ENCODE results near the gene NLGN1. TPM values are rescaled to one million over a fixed set of nuclear protein-coding genes. Genes with fewer than 3 reads are reported as not detected.

The NLGN1 gene
- total RNA-seq, 1 experiment from 2014 or later = not detected

- H3K4me2 ChIP-seq (ENCODE audit: low read length) = no peak overlapping the region
- no peaks in the 10 kb centered on the region for H3K4me1 ChIP-seq (ENCODE audit: control insufficient read depth in 1 of 2, insufficient read depth in 2 of 2, low read length in 2 of 2)
- no peak overlapping the region for H2AFZ ChIP-seq (ENCODE audit: low read depth, low read length, poor library complexity, severe bottlenecking)
- no TSS peak for BruUV-seq (replicated peaks)
- no peak for DNase-seq (ENCODE audit: low read depth, low spot score)
- H3K9ac ChIP-seq (ENCODE audit: low read length) = no peak overlapping the region
- H3K79me2 ChIP-seq (ENCODE audit: insufficient read depth, low read length) = no peaks in the 10 kb centered on the region
- no peak overlapping the region for H3K27ac ChIP-seq (ENCODE audit: low read depth, low read length)
- intact Hi-C loops (cut with micrococcal nuclease) = no loop called here
- ChIA-PET RAD21 (ENCODE audit: low non-redundant PET in 1 of 2, low total read pairs in 2 of 2, uncharacterized antibody in 2 of 2, unreplicated experiment in 2 of 2) (no interaction called here), CTCF (no interaction called here), POLR2A (no interaction called here)
- no peaks in the 10 kb centered on the region; the same call in 1 of the 2 replicates for H3K9me2 ChIP-seq (ENCODE audit: insufficient read depth)
- H3K9me3 ChIP-seq (ENCODE audit: control insufficient read depth in 1 of 2, insufficient read depth in 1 of 2, low read depth in 1 of 2, low read length in 2 of 2) = no peaks in the 10 kb centered on the region
- no peaks in the 10 kb centered on the region for H3K36me3 ChIP-seq (ENCODE audit: control insufficient read depth in 1 of 2, insufficient read depth in 2 of 2, low read length in 2 of 2)
- H4K20me1 ChIP-seq (ENCODE audit: insufficient read depth) = no peaks in the 10 kb centered on the region
- ATAC-seq = no peak
- no peak overlapping the region for H3K4me3 ChIP-seq (replicated peaks in 1 of 2; ENCODE audit: low read depth in 1 of 2, low read length in 2 of 2)
- TF ChIP-seq MAX (IDR thresholded peaks at IDR 0.05) (no peak), POLR2A (IDR thresholded peaks at IDR 0.05; ENCODE audit: borderline replicate concordance, extremely low read depth, insufficient read depth, insufficient read length) (no peak), POLR2AphosphoS5 (IDR thresholded peaks at IDR 0.05; ENCODE audit: low read depth, low read length) (no peak), SRF (IDR thresholded peaks at IDR 0.05; ENCODE audit: low read depth) (no peak), CEBPB (IDR thresholded peaks at IDR 0.05; ENCODE audit: low read depth) (no peak), ZFX (IDR thresholded peaks at IDR 0.05) (no peak), YY1 (IDR thresholded peaks at IDR 0.05; ENCODE audit: extremely low read depth, insufficient replicate concordance, low read depth, low read length) (no peak), CBX3 (IDR thresholded peaks at IDR 0.05; ENCODE audit: low read depth) (no peak)
- TF ChIP-seq, protein P1, sequence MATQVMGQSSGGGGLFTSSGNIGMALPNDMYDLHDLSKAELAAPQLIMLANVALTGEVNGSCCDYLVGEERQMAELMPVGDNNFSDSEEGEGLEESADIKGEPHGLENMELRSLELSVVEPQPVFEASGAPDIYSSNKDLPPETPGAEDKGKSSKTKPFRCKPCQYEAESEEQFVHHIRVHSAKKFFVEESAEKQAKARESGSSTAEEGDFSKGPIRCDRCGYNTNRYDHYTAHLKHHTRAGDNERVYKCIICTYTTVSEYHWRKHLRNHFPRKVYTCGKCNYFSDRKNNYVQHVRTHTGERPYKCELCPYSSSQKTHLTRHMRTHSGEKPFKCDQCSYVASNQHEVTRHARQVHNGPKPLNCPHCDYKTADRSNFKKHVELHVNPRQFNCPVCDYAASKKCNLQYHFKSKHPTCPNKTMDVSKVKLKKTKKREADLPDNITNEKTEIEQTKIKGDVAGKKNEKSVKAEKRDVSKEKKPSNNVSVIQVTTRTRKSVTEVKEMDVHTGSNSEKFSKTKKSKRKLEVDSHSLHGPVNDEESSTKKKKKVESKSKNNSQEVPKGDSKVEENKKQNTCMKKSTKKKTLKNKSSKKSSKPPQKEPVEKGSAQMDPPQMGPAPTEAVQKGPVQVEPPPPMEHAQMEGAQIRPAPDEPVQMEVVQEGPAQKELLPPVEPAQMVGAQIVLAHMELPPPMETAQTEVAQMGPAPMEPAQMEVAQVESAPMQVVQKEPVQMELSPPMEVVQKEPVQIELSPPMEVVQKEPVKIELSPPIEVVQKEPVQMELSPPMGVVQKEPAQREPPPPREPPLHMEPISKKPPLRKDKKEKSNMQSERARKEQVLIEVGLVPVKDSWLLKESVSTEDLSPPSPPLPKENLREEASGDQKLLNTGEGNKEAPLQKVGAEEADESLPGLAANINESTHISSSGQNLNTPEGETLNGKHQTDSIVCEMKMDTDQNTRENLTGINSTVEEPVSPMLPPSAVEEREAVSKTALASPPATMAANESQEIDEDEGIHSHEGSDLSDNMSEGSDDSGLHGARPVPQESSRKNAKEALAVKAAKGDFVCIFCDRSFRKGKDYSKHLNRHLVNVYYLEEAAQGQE (IDR thresholded peaks at IDR 0.05; ENCODE audit: low read depth) = no peak
- TF ChIP-seq, protein P2, sequence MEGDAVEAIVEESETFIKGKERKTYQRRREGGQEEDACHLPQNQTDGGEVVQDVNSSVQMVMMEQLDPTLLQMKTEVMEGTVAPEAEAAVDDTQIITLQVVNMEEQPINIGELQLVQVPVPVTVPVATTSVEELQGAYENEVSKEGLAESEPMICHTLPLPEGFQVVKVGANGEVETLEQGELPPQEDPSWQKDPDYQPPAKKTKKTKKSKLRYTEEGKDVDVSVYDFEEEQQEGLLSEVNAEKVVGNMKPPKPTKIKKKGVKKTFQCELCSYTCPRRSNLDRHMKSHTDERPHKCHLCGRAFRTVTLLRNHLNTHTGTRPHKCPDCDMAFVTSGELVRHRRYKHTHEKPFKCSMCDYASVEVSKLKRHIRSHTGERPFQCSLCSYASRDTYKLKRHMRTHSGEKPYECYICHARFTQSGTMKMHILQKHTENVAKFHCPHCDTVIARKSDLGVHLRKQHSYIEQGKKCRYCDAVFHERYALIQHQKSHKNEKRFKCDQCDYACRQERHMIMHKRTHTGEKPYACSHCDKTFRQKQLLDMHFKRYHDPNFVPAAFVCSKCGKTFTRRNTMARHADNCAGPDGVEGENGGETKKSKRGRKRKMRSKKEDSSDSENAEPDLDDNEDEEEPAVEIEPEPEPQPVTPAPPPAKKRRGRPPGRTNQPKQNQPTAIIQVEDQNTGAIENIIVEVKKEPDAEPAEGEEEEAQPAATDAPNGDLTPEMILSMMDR (IDR thresholded peaks at IDR 0.05 in 2 of 3, conservative IDR thresholded peaks at IDR 0.05 in 1 of 3; ENCODE audit: borderline replicate concordance in 1 of 3, insufficient read depth in 1 of 3, low read depth in 2 of 3, low read length in 2 of 3) = no peak
- TF ChIP-seq, protein P3, sequence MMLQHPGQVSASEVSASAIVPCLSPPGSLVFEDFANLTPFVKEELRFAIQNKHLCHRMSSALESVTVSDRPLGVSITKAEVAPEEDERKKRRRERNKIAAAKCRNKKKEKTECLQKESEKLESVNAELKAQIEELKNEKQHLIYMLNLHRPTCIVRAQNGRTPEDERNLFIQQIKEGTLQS (IDR thresholded peaks at IDR 0.05) = no peak
- no peaks in the 10 kb centered on the region for H3K27me3 ChIP-seq (ENCODE audit: insufficient read depth, low read length)
These were observed 349.9 kb downstream of the NLGN1 start for GRCh38 chr3:173747427-173747826.
